Activated CD4-positive, CD25-positive, alpha-beta regulatory T cell (primary cell): ENCODE measurements around the gene CYP19A1.
"Not testable (repeated sequence)": the region's sequence is repeated elsewhere in the genome, so short reads cannot be mapped to it uniquely, and the experiment has no call there.

Experiments
- DNase-seq, 4 experiments: peaks; one replicate each; lab custom pipeline; 2025; lab: John Stamatoyannopoulos, UW

CYP19A1 gene

DNA sequence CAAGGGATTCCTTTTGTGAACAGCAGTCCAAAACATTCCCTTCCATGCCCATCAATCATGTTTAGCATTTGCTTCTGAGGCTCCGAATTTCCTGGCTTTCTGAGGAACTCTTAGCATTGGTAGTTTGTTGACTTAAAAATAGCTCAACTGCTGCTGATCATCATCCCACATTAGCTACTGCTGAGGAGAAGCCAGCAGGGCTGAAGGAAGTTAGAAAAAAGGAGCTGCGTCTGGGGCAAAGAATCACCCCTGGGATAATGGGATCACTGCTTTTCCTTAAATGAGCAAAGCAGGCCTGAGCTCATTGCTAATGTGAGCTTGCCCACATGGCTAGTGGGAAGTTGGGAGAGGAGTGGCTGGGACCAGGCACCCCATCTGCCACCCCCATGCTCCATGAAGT is 39.8 kb downstream of the CYP19A1 start:
- no peak for DNase-seq

- no peak for DNase-seq
Measured at GRCh38 chr15:51290720-51291119, 47.7 kb downstream of the CYP19A1 start.

DNA sequence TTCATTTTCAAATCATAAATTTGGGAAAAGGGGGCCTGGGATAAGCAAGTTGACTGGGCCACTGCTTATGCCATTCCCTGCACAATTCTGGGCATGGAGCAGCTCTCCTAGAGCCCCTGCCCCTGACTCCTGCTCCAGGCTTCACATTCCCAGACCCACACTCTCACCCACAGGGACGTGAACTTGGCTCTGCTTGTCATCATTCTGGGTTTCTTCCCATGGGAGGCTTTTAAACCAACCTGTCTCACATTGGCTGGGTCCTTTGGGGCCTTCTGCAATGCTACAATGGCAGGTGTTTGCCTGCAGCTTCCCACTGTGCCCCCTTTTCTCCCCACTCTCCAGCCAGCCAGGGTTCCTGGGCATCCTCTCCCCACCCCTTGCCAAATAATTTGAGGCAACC is 49.1 kb downstream of the CYP19A1 start:
- DNase-seq: no peak

DNA sequence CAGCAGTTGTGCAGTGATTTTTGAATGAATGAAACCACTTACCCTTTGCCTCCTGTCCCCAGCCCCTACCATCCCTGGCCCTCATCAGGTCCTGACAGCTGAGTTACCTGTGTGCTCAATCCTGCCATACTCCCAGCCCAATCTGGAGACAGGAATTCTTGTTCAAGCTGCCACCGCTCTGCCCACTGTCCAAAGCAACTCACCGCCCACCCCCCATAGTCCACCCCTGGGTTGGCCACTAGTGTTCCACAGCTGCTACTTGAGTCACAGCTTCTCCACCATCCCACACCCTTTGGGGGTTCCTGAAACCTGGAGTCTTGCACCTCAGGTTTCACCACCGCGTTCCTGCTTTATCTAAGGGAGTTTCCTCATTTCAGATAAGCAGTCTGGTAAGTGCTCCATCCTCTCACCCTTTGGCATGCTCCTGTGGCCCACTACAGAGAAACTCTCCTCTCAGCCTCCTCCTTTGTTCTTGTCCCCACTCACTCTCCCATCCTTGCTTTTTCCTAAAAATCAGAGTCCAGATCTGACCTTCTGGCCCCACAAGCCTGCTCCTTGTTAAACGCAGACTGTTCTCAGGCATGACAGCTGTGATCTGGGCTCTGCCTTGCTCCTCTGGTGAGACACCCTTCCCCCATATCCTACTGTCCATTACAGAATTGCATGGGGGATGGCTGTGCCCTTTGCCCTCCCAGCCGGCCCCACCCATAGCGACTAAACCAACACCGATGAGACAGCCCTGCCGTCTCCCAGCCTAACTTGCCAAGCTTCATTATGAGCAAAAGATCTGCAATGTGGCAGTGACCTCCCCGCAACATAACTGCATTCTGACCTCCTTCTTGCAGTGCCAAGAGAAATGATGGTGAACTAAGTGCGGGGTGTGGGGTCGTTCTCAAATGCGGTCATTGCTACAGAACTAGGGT is 50.0 kb downstream of the CYP19A1 start:
- no peak for DNase-seq

GRCh38 chr15:51286816-51287215 is 51.6 kb downstream of the CYP19A1 start:
- no peak for DNase-seq

GRCh38 chr15:51285399-51285798 is 53.0 kb downstream of the CYP19A1 start:
- no peak for DNase-seq

DNA sequence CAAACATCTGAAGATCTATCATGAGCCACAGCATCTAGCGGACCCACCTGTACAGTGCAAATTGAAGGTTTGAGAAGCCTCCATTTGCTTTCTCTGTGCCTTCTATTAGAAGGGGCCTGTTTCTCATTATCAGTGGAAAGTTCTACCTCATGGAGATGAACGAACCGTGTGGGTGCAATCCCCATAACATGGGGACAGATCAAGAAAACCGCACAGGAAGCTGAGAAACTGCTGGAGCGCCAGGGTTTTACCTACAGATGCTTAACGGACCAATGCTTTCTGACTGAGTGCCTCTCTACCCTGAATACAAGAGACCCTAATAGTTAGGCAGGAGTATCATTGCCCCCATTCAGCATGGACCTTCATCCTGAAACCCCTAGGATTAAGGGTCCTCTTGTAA is 53.5 kb downstream of the CYP19A1 start:
- no peak for DNase-seq

GRCh38 chr15:51283026-51283425 is 55.4 kb downstream of the CYP19A1 start:
- DNase-seq: no peak

DNA sequence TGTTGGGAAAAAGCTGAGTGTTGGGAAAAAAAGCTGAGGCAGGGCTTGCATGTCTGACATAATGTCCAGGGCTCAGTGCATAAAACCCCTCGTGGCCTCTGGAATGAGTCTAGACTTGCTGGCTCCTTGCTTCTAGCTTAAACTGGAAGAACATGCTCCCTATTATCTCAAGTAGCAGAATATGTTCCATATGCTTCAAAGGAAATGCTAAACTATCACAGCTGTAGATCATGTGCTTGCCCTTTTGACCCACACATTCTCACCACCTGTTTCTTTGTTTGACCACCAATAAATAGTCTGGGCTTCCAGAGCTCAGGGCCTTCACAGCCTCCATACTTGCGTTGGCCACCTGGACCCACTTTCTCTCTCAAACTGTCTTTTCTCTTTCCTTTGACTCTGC is 56.2 kb downstream of the CYP19A1 start:
- not testable (repeated sequence) for DNase-seq

- no peak for DNase-seq
Measured at GRCh38 chr15:51281368-51281967, 56.9 kb downstream of the CYP19A1 start.

DNA sequence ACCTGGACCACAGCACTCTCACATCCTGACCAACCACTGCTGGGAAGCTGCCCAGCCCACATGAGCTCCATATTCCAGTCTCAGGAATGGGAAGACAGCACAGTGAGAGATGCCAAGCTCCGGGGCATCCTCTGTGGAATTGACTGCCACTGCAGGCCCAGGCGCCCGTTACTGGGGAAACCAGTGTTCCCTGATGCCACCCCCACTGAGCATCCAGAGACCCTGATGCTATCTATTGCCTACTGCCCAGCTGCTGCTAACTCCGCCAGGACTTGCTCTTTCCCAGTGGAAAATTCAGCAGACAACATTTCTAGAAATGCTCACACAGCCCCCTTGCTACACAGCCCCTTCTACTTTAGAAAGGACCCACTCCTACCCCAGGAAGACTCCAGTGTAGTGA is 57.6 kb downstream of the CYP19A1 start:
- DNase-seq: no peak

GRCh38 chr15:51279391-51279790 is 59.0 kb downstream of the CYP19A1 start:
- DNase-seq: no peak

- no peak for DNase-seq
Measured at GRCh38 chr15:51277101-51277500, 61.3 kb downstream of the CYP19A1 start.

DNA sequence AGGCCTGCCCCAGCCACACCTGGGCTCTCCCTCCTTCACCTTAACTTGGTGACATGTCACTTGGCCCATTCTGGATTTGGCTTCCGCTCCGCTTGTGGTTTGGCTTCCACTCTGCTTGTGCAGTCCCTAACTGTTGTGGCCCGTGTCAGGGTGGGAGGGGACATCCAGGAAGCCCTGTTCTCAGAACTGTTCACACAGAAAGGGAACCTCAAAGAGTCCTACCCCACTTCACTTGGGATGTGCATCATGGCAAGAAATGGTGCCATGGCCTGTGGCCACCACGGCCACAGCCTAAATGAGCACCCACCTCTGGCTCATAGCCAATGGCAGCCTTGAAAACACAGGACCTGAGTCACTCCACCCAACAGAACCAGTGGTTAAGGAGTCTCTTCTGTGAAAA is 63.4 kb downstream of the CYP19A1 start:
- no peak for DNase-seq

- DNase-seq: no peak
Measured at GRCh38 chr15:51270706-51271105, 67.7 kb downstream of the CYP19A1 start.

- no peak for DNase-seq
Measured at GRCh38 chr15:51269496-51269895, 68.9 kb downstream of the CYP19A1 start.

DNA sequence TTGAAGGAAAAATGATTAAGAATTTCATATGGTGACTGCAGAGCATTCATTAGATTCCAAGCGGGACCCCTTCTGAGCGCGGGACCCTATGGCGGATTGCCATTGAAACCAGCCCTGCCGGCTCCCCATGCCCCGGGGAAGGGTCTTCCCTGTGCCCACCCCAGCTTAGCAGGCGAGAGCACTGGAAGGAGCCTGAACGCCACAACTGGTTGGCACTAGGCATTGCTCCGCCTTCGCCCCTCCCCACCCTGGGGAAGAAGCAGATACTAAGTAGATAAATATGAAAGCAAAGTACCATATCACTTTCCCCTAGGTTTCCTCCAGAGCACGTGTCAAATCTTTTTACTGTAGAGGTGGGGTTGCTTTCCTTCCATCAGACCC is 70.7 kb downstream of the CYP19A1 start:
- DNase-seq: no peak

DNA sequence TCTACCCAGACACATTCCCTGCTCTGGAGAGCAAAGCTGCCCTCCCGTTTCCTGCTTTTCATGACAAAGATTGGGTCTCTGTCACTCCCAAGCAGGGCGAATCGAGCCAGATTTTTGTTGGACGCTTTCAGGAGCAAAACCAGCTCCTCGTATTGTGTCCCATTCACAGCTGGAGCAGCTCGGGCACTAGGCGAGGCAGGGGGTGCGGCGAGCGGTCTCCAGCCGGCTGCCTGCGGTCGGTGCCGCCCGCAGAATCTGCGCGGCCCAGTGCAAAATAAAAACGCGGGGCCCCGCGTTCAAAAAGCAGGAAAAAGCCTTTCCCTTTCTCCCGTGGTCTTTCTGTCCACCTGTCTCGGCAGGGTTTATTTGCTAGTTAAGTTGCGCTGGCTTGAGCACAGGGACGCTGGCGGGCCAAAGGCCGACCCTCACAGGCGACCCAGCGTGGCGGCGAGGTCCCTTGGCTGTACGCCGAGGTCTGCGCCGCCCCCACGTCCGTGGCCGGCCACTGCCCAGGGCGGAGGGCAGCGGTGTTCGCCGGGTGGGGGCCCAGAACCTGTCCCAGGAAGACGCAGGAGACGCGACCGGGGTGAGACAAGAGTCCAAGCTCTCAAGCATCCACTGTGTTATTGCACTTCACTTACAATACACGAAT is 71.2 kb downstream of the CYP19A1 start:
- DNase-seq: no peak

DNA sequence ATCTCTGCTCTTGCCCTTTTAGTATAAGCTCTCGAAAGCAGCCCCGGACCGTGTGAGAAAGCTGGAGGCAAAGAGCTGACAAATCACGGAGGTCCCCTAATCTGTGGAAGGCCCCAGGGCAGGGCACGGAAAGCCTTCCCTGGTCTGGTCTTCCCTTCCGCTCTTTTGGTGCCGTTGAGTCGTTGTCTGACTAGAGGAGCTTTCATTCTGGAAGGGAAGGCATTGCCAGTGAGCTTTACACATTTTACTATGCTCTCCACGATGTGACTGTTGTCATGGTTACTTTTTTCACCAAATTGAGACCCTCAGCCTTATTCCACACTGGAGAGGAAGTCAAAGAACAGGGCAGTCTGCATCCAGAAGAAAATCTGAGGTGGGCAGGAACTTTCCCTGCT is 71.7 kb downstream of the CYP19A1 start:
- DNase-seq: no peak

- no peak for DNase-seq
Measured at GRCh38 chr15:51265037-51265555, 73.3 kb downstream of the CYP19A1 start.

DNA sequence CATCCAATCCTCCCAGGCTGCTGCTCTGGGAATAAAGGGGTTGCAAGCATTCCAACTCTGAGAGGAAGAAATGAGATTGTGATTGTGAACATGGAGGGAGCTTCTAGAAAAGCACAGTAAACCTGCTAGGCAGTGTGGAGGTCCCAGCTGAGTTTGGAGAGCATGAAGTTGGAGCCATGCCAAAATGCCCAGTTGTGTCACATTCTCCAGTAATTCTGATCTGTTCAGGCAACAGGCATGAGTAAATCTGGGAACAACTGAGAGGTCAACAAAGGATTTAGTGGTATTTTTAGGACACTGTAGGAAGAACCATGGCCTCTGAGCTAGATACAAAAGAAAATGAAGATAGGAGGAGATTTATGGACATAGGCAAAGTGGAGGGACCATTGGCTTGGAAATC is 74.7 kb downstream of the CYP19A1 start:
- DNase-seq: no peak

GRCh38 chr15:51263116-51263515 is 75.3 kb downstream of the CYP19A1 start:
- DNase-seq: no peak

DNA sequence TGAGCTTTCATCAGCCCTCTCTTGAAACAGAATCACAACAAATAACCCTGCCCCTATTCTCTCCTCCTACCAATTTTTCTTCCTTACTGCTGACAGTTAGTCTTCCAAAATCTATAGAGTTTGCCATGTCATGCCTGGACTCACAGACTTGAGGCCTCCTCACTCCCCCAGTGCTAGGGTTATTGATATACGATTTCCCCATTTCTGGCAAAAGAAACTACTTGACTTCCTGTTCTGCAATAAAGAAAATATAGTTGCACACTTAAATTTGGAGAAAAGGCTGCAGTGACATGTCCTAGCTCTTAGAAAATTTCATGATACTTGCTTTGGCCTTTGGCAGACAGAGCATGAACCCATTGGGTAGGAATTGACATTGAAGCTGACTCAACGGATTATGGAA is 75.9 kb downstream of the CYP19A1 start:
- DNase-seq: no peak
